Stimulated activated CD4-positive, alpha-beta T cell treated with anti-CD3 and anti-CD28 coated beads, Interleukin-15, amount 100 ng/mL, for 1 hour (primary cell): ENCODE results near the gene TMPRSS15.
"Not testable (repeated sequence)": the region's sequence is repeated elsewhere in the genome, so short reads cannot be mapped to it uniquely, and the experiment has no call there.

Source experiments
- DNase-seq, 2 donors: peaks; one replicate each; pipeline ENCODE4 v3.0.0-alpha.2; 2020; ENCODE audit warnings: low read depth in 1 of 2, low spot score in 1 of 2

TMPRSS15 gene

GRCh38 chr21:18403735-18404450 is at the start of gene TMPRSS15:
TSS of gene TMPRSS15 (minus strand) at chr21:18403785. CDS start at chr21:18403622, 163 bp downstream.
- DNase-seq: no peak

GRCh38 chr21:18451670-18452069 is 48.1 kb upstream of the TMPRSS15 start:
- no peak for DNase-seq

- DNase-seq: no peak
Measured at GRCh38 chr21:18449605-18450550, 46.3 kb upstream of the TMPRSS15 start.

- no peak for DNase-seq
Measured at GRCh38 chr21:18443701-18444100, 40.1 kb upstream of the TMPRSS15 start.

- DNase-seq: no peak
Measured at GRCh38 chr21:18443085-18443484, 39.5 kb upstream of the TMPRSS15 start.

- no peak for DNase-seq
Measured at GRCh38 chr21:18430341-18430740, 26.8 kb upstream of the TMPRSS15 start.

GRCh38 chr21:18424276-18424675 is 20.7 kb upstream of the TMPRSS15 start:
- no peak for DNase-seq

GRCh38 chr21:18417141-18417790 is 13.7 kb upstream of the TMPRSS15 start:
- no peak for DNase-seq

- DNase-seq: no peak
Measured at GRCh38 chr21:18411565-18411964, 8.0 kb upstream of the TMPRSS15 start.

- no peak for DNase-seq
Measured at GRCh38 chr21:18409579-18409978, 6.0 kb upstream of the TMPRSS15 start.

GRCh38 chr21:18398843-18399242 is 4.7 kb downstream of the TMPRSS15 start:
- no peak for DNase-seq

GRCh38 chr21:18387994-18388393 is 15.6 kb downstream of the TMPRSS15 start:
- no peak for DNase-seq

GRCh38 chr21:18384771-18385170 is 18.8 kb downstream of the TMPRSS15 start:
- no peak for DNase-seq

GRCh38 chr21:18382934-18383619 is 20.5 kb downstream of the TMPRSS15 start:
- DNase-seq: not testable (repeated sequence)

- no peak for DNase-seq
Measured at GRCh38 chr21:18382141-18382540, 21.4 kb downstream of the TMPRSS15 start.

- DNase-seq: no peak
Measured at GRCh38 chr21:18373606-18374005, 30.0 kb downstream of the TMPRSS15 start.

GRCh38 chr21:18370301-18370700 is 33.3 kb downstream of the TMPRSS15 start:
- no peak for DNase-seq

- DNase-seq: no peak
Measured at GRCh38 chr21:18369115-18369514, 34.5 kb downstream of the TMPRSS15 start.

GRCh38 chr21:18368205-18368604 is 35.4 kb downstream of the TMPRSS15 start:
- no peak for DNase-seq

- DNase-seq: no peak
Measured at GRCh38 chr21:18356801-18357200, 46.8 kb downstream of the TMPRSS15 start.

GRCh38 chr21:18354947-18355346 is 48.6 kb downstream of the TMPRSS15 start:
- DNase-seq: no peak
